Raji (cell line): ENCODE results near the gene BMPR1A.

Source experiments
- POLR2A ChIP-seq: IDR thresholded peaks from 2 replicates; pipeline ENCODE4 v1.6.1; 2011; ENCODE audit warnings: low read depth, low read length, control low read depth; ENCODE audit not compliant: insufficient read depth

Gene BMPR1A

DNA sequence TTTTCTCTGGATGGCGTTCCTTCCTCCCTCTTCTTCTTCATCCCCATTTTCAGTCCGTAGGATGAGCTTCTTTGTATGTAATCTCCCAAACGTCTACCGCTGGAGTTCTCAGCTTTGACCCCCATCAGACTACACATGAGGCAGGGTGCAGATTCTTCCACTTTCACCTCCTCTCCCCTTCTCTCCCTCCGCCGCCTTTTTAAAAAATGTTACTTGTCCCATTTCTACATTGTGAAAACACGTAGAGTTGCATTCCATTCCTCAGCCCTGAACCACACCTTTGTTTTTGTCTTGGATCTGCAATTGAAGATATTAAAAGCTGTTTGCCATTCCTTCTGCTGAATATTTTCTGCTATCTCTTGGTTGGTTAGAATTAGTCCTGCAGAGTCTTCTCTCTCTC lies 218.1 kb downstream of the BMPR1A start:
- no peak for TF ChIP-seq POLR2A

DNA sequence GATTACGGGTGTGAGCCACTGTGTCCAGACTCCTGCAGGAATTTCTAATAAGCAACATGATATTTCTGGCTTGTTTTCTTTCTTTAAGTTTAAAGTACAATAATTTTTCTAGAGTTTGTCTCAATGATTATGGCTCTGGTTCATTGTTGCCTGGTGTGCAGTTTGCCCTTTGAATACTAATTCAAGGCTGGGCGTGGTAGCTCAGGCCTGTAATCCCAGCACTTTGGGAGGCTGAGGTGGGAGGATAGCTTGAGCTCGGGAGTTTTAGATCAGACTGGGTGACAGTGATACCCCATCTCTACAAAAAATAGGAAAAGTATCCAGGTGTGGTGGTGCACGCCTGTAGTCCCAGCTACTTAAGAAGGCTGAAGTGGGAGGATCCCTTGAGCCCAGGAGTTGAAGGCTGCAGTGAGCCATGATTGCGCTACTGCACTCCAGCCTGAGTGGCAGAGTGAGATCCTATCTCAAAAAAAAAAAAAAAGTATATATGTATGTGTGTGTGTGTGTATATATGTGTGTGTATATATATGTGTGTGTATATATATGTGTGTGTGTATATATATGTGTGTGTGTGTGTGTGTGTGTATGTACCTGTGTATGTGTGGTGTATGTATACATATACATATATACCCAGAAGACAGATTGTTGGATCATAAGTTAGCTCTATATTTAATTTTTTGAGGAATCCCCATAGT lies 220.1 kb downstream of the BMPR1A start:
- no peak for TF ChIP-seq POLR2A

DNA sequence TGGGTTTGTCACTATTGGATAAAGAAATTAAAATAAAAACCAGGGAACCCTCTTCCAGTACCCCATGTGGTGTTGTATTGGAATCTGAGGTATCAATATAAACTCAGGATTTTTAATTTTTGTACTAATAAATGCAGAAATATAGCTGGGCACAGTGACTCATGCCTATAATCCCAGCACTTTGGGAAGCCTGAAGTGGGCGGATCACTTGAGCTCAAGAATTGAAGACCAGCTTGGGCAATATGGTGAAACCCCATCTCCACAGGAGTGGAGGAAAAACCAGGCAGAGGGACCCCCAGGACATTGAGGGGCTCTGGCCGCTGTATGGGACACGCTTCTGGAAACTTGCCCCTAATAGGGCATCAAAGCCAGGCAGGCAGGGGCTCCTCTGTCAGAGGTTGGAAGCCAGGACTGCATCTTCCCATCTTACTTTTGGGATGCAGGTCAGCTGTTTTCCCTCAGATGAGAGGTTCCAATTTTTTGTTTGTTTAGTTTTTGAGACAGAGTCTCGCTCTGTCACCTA lies 222.9 kb downstream of the BMPR1A start:
- no peak for TF ChIP-seq POLR2A

DNA sequence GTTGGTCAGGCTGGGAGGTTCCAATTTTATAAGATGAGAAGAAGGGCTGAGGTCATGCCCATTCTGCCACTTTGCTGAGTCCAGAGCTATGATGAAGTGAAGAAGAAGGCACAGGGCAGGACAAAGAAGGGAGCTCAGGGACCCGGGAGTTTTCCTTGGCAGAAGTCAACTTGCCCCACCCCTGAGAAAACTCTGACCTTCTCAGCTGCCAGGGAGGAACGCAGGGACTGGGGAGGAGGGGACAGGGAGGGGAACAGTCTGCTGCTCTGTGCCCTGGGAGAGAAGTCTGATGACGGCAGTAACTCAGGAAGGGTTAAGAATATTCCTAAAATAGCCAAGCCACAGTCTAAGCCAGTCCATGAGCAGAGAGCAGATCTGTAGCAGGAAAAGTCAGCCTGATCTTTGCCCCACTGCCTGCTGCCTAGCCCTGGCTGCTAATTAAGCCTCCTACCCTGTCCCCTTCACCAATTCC lies 223.6 kb downstream of the BMPR1A start:
- TF ChIP-seq POLR2A = no peak

DNA sequence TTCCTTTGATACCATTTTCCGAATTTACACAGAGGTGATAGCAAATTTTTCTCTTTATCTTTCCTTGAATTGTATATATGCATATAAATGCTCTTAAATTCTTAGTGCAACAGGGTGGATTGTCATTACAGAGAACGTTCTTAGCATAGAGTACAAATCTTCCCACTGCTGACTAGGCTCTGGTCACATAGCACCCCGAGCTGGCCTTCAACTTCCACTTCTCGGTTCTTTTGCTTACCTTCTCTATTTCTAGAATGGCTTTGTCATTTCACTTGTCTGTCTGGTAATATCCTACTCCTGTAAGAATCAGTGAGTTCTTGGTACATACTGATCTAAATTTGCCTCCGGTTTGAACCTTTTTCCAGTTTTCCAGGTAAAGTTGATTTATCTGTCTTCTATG lies 225.3 kb downstream of the BMPR1A start:
- TF ChIP-seq POLR2A = no peak
